ENCODE data around the gene CISD3. TPM values are rescaled to one million over a fixed set of nuclear protein-coding genes. Genes with fewer than 3 reads are reported as not detected.
A peak's percentile ranks its signal among the peaks of the same experiment; 100 is the strongest.

CISD3 gene
- total and polyA plus RNA-seq, 10 of the 15 experiments (the other 5 are each of a cell fraction or from before 2014, with no cell fraction given) = 2.6 to 38.1 (median 8.1) TPM

GRCh38 chr17:38738007-38738662 is 8.0 kb downstream of the CISD3 start:
- no TSS peak for BruUV-seq (replicated peaks)
- in situ Hi-C loops (cut with MboI) = no loop called here
- TF ChIP-seq NR2C1 (IDR thresholded peaks at IDR 0.05) = no peak
- no peak for TF ChIP-seq ZNF207 (IDR thresholded peaks at IDR 0.05; ENCODE audit: borderline replicate concordance)
- peak; percentile 54 for TF ChIP-seq RUNX3 (IDR thresholded peaks at IDR 0.05; ENCODE audit: low read length)
- no peak for TF ChIP-seq RELA (IDR thresholded peaks at IDR 0.05; ENCODE audit: borderline replicate concordance, partially characterized antibody)
- no peak for TF ChIP-seq TCF3 (IDR thresholded peaks at IDR 0.05; ENCODE audit: borderline replicate concordance, insufficient read depth, low read depth, low read length)
- peak; percentile 78; the same call in 1 of the 2 replicates for TF ChIP-seq PAX5 (IDR thresholded peaks at IDR 0.05; ENCODE audit: borderline replicate concordance, low read depth, low read length)
- no peak for TF ChIP-seq STAT1 (conservative IDR thresholded peaks at IDR 0.05)
- WGBS (ENCODE audit: insufficient coverage, insufficient replicate concordance, low lambda C conversion rate, missing lambda C conversion rate) = 28% methylated on average over 14 of the region's 14 CpGs
- Histone ChIP-seq H4K20me1 (ENCODE audit: control insufficient read depth, insufficient read depth) (no peaks in the 10 kb centered on the region), H3K27ac (ENCODE audit: control insufficient read depth, insufficient read depth) (no peak overlapping the region), H3K79me2 (ENCODE audit: control insufficient read depth, insufficient read depth, low read length) (peaks cover 6% of the 10 kb centered on the region), H3K4me2 (ENCODE audit: control insufficient read depth, insufficient read depth) (no peak overlapping the region; the same call in 1 of the 2 replicates), H3K4me3 (no peak overlapping the region), H3K9me3 (replicated peaks; ENCODE audit: control insufficient read depth, insufficient read depth, low read length) (no peaks in the 10 kb centered on the region), H3K27me3 (replicated peaks in 1 of 2; ENCODE audit: control insufficient read depth in 2 of 2, insufficient read depth in 2 of 2, low read length in 1 of 2) (no peaks in the 10 kb centered on the region), H3K36me3 (ENCODE audit: control insufficient read depth in 2 of 2, insufficient read depth in 2 of 2, low read length in 1 of 2) (peaks cover 4 to 19% of the 10 kb centered on the region in 2 experiments; a peak in 3 of 4 replicates), H3K4me1 (ENCODE audit: control insufficient read depth, insufficient read depth, low read length) (peaks cover 14% of the 10 kb centered on the region), H2AFZ (ENCODE audit: control insufficient read depth, low read depth, low read length) (no peak overlapping the region), H3K9ac (ENCODE audit: control insufficient read depth, insufficient read depth, low read length) (no peak overlapping the region)
- intact Hi-C loops (cut with micrococcal nuclease; ENCODE audit: unreplicated experiment) = no loop called here
- ChIA-PET RAD21 (ENCODE audit: unreplicated experiment) (interaction anchor here (0.6 to 1.7 kb wide), 2 partner anchors 61 to 180 kb away, joined by 3 to 7 read pairs; no protein-coding TSS in a partner anchor), POLR2A (no interaction called here), SMC1A (ENCODE audit: uncharacterized antibody, unreplicated experiment) (interaction anchor here (4.6 kb wide), 1 partner anchor 62 kb away, joined by 50 read pairs; the partner anchor contains the start of gene EPOP), CTCF (interaction anchor here (1.0 to 5.0 kb wide), 4 partner anchors 7 to 74 kb away, joined by 3 to 170 read pairs (median 67); partner anchors contain the start of gene EPOP)
- DNase-seq (ENCODE audit: low read depth, low spot score) (no peak), FAIRE-seq (no peak), ATAC-seq (peak; percentile 77)

GRCh38 chr17:38738686-38739085 is 8.5 kb downstream of the CISD3 start:
- no TSS peak for BruUV-seq (replicated peaks)
- CTCF ChIA-PET = no interaction called here
- H3K36me3 ChIP-seq (ENCODE audit: control insufficient read depth in 2 of 2, insufficient read depth in 2 of 2, low read length in 1 of 2) = peaks cover 4 to 19% of the 10 kb centered on the region in 2 experiments; a peak in 3 of 4 replicates
- TF ChIP-seq E2F4 (IDR thresholded peaks at IDR 0.05; ENCODE audit: low read depth, low read length) = no peak
- no peak for TF ChIP-seq ZBTB11 (CRISPR knock-in tag; IDR thresholded peaks at IDR 0.05)
- TF ChIP-seq JUND (IDR thresholded peaks at IDR 0.05; ENCODE audit: low read depth, low read length) = no peak
- no peak for TF ChIP-seq KLF5 (IDR thresholded peaks at IDR 0.05; ENCODE audit: partially characterized antibody)
- TF ChIP-seq MAX (IDR thresholded peaks at IDR 0.05; ENCODE audit: low read depth, low read length) = no peak
- TF ChIP-seq CREM (IDR thresholded peaks at IDR 0.05; ENCODE audit: low read depth) = no peak

More at GRCh38 chr17:38738686-38739085, 8.5 kb downstream of the CISD3 start:
- H3K79me2 ChIP-seq (ENCODE audit: control insufficient read depth, insufficient read depth, low read length) = peaks cover 10% of the 10 kb centered on the region
- H3K9me3 ChIP-seq (replicated peaks; ENCODE audit: control insufficient read depth, insufficient read depth, low read length) = no peaks in the 10 kb centered on the region
- no peak overlapping the region for H3K27ac ChIP-seq (ENCODE audit: control insufficient read depth, insufficient read depth)
- peaks cover 18% of the 10 kb centered on the region for H3K4me1 ChIP-seq (ENCODE audit: control insufficient read depth, insufficient read depth, low read length)
- no peak for FAIRE-seq
- no peak overlapping the region for H3K9ac ChIP-seq (ENCODE audit: control insufficient read depth, insufficient read depth, low read length)
- intact Hi-C loops (cut with micrococcal nuclease; ENCODE audit: unreplicated experiment) (no loop called here), in situ Hi-C loops (cut with MboI) (no loop called here)
- WGBS (ENCODE audit: insufficient coverage, insufficient replicate concordance, low lambda C conversion rate, missing lambda C conversion rate) = 89% methylated on average over 16 of the region's 16 CpGs
- POLR2A ChIA-PET = no interaction called here
- no peak overlapping the region for H3K4me2 ChIP-seq (ENCODE audit: control insufficient read depth, insufficient read depth)
- SMC1A ChIA-PET (ENCODE audit: uncharacterized antibody, unreplicated experiment) = no interaction called here
- no peak overlapping the region for H2AFZ ChIP-seq (ENCODE audit: control insufficient read depth, low read depth, low read length)
- no peak for DNase-seq (ENCODE audit: low read depth, low spot score)
- RAD21 ChIA-PET (ENCODE audit: unreplicated experiment) = interaction anchor here (1.7 kb wide), 1 partner anchor 62 kb away, joined by 7 read pairs; no protein-coding TSS in a partner anchor
- H3K4me3 ChIP-seq = no peak overlapping the region
- no peaks in the 10 kb centered on the region for H4K20me1 ChIP-seq (ENCODE audit: control insufficient read depth, insufficient read depth)
- no peak for ATAC-seq
- no peaks in the 10 kb centered on the region for H3K27me3 ChIP-seq (replicated peaks in 1 of 2; ENCODE audit: control insufficient read depth in 2 of 2, insufficient read depth in 2 of 2, low read length in 1 of 2)

Data from GM12878 (cell line).